Endothelial cell of umbilical vein (primary cell): ENCODE data around the gene CBX6.

Source experiments
- FOS ChIP-seq: IDR thresholded peaks from 2 replicates; pipeline ENCODE4 v1.6.1; 2011; ENCODE audit warnings: mild to moderate bottlenecking, low read length, moderate library complexity, borderline replicate concordance; ENCODE audit not compliant: insufficient read depth
- MYC ChIP-seq: IDR thresholded peaks from one replicate; pipeline ENCODE4 v1.6.1; 2011; ENCODE audit warnings: mild to moderate bottlenecking, low read depth, low read length
- POLR2A ChIP-seq: IDR thresholded peaks from 2 replicates; pipeline ENCODE4 v1.6.1; 2012; ENCODE audit warnings: low read depth, mild to moderate bottlenecking, control low read depth, low read length
- POLR2AphosphoS5 ChIP-seq: IDR thresholded peaks from 2 replicates; pipeline ENCODE4 v1.6.1; 2012; ENCODE audit warnings: low read depth, mild to moderate bottlenecking, control low read depth, low read length, moderate library complexity; ENCODE audit not compliant: insufficient read depth
- TF ChIP-seq, protein P1 (sequence below), 2 donors: IDR thresholded peaks; 1 replicate in 1 of 2; 2 replicates in 1 of 2; pipeline ENCODE4 v1.5.1; 2011; ENCODE audit warnings: low read length in 2 of 2, mild to moderate bottlenecking in 2 of 2, moderate library complexity in 2 of 2, control low read depth in 1 of 2, inconsistent platforms in 1 of 2, low read depth in 1 of 2; ENCODE audit not compliant: insufficient read depth in 1 of 2; ENCODE audit errors: extremely low read depth in 1 of 2

DNA sequence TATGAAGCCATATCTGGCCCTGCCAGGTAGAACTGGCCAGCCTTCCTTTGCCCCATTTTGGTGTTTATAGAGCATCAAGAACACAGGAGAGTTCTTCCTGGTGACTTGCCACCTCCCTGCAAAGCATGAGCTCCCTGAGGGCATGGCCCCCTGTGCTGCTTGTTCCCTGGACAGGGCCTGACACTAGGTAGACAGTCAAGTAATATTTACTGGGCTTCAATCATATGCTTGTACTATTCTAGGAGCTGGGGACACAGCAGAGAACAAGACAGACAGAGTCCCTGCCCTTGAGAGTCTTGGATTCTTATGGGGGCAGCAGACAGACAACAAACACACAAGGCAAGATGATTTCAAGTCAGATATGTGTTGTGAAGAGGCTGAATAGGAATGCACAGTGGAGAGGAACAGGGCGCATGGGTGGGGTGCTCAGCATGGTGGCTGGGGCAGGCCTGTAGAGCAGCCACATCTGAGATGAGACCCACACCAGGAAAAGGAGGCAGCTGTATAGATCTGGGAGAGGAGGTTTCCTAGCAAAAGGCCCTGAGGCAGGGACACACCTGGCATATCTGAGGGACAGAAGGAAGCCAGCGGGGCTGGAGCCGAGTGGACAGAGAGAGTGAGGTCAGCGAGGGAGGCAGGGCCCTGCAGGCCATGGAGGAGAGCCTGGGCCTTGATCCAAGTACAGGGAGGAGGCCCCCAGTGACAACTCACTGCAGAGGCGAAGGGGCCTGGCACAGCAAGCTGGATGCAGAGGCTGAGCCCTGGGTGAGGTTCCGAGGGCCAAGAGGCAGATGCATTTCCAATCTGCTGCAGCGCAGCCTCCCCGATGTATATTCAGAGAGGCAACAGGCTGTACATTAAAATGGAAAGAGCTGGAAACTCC is 10.2 kb upstream of the CBX6 start:
- no peak for TF ChIP-seq POLR2A
- no peak for TF ChIP-seq MYC
- TF ChIP-seq FOS: no peak
- TF ChIP-seq POLR2AphosphoS5: no peak
- TF ChIP-seq, protein P1, sequence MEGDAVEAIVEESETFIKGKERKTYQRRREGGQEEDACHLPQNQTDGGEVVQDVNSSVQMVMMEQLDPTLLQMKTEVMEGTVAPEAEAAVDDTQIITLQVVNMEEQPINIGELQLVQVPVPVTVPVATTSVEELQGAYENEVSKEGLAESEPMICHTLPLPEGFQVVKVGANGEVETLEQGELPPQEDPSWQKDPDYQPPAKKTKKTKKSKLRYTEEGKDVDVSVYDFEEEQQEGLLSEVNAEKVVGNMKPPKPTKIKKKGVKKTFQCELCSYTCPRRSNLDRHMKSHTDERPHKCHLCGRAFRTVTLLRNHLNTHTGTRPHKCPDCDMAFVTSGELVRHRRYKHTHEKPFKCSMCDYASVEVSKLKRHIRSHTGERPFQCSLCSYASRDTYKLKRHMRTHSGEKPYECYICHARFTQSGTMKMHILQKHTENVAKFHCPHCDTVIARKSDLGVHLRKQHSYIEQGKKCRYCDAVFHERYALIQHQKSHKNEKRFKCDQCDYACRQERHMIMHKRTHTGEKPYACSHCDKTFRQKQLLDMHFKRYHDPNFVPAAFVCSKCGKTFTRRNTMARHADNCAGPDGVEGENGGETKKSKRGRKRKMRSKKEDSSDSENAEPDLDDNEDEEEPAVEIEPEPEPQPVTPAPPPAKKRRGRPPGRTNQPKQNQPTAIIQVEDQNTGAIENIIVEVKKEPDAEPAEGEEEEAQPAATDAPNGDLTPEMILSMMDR (IDR thresholded peaks at IDR 0.05; ENCODE audit: extremely low read depth in 1 of 2, insufficient read depth in 1 of 2, low read depth in 1 of 2, low read length in 2 of 2): no peak
